ENCODE measurements around the gene ANGPTL1.

The ANGPTL1 gene, protein sequence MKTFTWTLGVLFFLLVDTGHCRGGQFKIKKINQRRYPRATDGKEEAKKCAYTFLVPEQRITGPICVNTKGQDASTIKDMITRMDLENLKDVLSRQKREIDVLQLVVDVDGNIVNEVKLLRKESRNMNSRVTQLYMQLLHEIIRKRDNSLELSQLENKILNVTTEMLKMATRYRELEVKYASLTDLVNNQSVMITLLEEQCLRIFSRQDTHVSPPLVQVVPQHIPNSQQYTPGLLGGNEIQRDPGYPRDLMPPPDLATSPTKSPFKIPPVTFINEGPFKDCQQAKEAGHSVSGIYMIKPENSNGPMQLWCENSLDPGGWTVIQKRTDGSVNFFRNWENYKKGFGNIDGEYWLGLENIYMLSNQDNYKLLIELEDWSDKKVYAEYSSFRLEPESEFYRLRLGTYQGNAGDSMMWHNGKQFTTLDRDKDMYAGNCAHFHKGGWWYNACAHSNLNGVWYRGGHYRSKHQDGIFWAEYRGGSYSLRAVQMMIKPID

DNA sequence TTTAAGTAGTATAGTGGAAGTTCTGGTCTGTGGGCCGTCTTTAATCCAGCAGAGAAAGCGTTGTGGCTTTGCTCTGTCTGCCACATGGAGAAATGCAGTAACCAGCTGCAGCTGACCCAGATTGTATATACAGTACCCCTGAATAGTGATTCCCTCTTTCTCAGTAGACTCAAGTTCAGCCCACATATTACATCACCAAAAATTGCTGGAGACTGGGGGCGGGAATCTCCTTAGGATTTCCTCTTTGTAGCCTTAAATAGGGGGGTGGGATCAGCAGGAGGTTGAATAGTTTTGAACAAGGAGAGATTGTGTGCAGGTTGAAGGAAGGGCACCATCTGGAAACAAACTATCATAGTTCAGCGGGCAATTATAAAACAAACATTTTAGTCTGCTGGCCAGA lies at the start of gene ANGPTL1:
TSS of gene ANGPTL1 (minus strand) at position 134 of the 400 bp plus-strand sequence. CDS start 5,301 bp downstream, outside the sequence.
- DNase-seq, result no peak

DNA sequence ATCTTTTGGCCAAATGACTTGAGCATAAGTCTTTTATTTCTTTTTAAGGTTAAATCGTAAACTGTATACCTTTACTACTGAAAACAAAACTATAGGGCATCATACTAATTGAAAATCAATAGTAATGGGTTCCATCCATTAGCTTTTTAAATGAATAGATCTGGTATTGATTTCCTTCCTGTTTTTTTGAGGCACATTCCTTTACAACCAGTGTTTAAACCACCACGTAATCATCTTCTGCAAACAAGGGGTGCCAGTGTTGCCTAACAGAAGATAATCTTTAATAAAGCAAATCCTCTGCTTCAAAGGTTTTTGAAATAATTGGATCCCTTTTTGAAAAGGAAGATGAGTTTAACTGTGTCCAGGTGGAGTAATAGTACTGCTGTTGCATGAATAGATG lies 48.7 kb upstream of the ANGPTL1 start:
- no peak for DNase-seq

DNA sequence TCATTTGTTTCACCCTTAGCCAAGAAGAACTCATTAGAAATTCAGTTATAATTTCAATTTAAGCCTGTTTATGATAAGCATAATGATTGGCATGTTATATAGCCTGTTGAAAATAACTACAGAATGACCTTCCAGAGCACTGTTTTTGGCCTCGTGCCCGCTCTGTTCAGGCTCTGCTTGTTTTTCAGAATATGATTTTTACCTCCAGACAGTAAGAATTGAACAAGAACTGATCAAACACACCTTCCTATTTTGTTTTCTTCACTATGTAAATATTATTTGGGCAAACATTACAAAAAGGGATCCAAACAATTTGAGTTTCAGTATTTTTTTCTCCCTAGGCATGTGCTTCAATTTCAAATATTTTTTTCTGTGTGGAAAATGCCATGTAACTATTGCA lies 48.1 kb upstream of the ANGPTL1 start:
- DNase-seq, result no peak

DNA sequence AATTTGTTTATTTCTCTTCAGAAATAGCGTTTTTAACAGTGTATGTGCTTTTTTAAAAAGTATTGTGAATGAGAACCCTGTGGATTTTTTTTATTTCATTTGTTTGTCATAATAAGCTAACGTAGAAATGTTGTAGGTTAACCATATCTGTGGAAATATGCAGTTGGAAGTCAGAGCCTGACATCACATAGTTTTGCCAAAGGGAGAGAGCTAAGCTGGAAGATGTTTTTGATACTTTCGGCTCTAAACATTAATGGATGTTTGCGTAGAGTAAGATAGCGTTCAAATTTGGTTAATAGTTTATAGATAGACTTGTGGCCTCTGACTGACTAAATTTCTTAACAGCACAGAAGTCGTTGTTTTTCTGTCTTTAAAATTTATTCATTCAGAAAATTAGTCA lies 47.4 kb upstream of the ANGPTL1 start:
- DNase-seq, result no peak

DNA sequence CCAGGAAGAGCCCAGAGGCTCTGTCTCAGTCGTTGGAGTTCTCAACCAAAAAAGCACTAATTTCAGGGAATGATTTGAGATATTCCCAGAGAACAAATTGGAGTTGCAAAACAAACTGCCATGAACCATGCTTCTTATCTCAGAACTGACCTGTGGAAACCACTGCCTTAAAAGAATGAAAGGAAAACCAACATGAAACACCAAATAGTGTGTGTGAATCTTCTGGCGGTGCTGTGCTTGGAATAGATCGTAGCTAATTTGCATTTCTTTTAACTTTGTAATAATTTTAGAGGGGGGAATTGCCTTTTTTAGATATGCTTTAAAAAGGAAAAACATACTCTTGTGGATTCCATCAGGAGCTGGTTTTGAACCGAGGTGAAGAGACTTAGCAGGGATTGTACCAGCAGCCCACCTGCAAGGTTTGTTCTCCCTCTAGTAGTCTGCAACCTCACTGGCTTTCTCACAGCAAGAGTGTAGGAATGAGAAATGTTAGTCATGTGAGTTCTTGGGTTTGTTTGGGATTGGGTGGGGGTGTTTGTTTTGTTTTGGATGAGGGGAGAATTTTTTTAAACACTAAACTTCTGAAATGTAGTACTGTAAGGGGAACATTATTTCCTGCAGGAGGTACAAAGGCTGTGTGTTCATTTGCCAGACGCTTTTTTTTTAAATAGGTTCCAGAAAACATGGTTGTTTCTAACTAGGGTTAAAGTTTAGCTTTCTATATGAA lies 45.7 kb upstream of the ANGPTL1 start:
- no peak for DNase-seq

DNA sequence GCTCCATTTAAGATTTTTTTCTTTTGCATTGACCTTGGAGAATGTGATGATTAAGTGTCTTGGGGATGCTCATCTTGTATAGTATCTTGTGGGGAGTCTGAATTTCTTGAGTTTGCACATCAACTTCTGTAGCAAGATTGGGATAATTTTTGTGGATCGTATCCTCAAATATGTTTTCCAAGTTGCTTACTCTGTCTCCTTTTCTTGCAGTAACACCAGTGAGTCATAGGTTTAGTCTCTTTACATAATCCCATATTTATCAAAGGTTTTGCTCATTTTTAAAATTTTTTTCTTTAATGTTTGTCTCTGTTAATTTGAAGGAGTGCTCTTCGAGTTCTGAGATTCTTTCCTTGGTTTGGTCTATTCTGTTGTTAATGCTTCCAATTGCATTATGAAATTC lies 41.7 kb upstream of the ANGPTL1 start:
- DNase-seq, result no peak

DNA sequence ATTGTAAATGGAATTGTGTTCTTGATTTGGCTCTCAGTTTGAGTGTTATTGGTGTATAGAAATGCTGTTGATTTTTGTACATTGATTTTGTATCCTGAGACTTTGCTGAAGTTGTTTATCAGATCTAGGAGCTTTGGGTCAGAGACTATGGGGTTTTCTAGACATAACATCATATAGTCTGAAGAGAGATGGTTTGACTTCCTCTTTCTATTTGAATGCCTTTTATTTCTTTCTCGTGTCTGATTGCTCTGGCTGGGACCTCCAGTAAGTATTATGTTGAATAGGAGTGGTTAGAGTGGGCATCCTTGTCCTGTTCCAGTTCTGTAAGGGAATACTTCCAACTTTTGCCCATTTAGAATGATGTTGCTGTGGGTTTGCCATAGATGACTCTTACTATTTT lies 39.1 kb upstream of the ANGPTL1 start:
- no peak for DNase-seq

DNA sequence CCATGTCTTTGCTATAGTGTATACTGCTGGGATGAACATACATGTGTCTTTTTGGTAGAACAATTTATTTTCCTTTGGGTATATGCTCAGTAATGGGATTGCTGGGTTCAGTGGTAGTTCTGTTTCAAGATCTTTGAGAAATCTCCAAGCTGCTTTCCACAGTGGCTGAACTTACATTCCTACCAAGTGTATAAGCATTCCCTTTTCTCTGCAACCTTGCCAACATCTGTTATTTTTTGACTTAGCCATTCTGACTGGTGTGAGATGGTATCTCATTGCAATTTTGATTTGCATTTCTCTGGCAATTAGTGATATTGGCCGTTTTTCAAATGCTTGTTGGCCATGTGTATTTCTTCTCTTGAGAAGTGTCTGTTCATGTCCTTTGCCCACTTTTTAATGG lies 37.5 kb upstream of the ANGPTL1 start:
- no peak for DNase-seq

DNA sequence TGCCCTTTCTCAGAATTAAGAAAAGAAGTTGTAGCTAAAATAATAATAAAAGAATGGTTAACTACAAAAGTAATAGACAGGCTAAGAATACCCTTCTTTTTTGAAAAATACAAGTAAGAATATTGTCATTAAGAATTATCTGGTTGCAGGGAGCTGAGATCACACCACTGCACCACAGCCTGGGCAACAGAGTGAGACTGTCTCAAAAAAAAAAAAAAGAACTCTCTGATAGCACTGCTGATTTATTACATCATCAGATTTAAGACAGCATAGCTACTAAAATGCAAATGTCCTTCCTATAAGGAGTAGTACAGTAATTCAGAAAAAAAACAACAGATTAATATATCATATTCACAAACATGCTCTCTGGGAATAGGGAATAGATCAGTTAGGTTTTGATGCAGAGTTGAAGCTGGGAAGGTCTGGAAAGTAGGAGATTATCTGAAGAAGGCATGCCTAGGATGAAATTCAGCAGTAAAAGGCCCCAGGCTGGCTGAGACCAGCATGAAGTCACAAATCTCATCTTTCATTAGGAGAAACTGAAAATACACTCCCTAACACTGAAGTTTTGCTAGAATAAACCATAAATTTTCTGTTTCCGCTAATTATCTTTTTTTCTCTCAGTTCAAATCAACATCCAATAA lies 30.7 kb upstream of the ANGPTL1 start:
- DNase-seq, result no peak

DNA sequence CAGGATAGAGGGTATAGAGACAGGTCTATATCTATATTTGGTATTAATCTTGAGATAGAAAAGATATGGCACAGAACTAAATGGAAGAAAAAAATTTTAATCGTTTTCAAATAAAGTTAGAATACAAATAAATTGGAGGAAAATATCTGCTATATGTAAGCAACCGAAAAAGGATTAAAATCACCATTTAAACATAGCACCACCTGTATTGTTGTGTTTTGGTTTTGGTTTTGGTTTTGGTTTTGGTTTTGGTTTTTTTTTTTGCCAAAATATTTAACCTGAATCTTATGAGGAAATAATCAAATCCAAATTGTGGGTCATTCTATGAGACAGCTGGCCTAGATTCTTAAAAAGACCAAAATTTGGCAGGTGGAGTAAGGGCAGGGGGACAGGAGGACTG lies 28.5 kb upstream of the ANGPTL1 start:
- no peak for DNase-seq

DNA sequence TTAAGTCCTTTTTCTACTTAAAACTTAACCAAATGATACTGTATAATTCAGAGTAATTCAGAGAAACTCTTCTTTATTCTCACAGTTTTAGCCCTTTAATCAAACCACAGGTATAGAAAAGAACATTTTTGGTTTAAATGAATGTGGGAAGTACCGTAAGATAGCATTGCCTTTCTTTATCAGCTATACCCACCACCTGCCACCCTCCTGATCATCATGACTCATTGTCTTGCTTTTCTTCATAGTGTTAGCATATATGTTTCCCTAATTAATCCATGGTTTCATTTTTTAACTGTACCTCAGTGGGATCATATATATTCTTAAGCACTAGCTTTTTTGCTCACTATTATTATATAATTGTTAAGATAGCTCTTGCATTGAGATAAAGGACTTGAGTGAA lies 27.5 kb upstream of the ANGPTL1 start:
- DNase-seq, result no peak

DNA sequence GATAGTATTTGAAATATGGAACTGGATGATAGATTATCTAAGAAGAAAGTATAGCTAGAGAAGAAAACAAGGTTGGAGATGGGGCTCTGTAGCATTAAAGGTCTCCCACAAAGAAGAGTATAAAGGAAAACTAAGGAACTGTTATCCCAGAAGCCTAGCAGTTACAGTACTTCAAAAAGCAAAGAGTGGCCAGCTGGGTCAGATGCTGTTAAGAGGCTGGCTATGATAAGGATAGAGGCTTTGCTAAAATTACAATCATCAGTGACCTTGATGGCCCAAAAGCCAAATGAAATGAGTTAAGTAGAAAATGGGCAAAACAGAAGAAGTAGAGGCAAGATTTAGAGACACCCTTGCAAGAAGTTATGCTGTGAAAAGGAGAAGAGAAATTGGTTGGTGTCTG lies 25.1 kb upstream of the ANGPTL1 start:
- DNase-seq, result no peak

DNA sequence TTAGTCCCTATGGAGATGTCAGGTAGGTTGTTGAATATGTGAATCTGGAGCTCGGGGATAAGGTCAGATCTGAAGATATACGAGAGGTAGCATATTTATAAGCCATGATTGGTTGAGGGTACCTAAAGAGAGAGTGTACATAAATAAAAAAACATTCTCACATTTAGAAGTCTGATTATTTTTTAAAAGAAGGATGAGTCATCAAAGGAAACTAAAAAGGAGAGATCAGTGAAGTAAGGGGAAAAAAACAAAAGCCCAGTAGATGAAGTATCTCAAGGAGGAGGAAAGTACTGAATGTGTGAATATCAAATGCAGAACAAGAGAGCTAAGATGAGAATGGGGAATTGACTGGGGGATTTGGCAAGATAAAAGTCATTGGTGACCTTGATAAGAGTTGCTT lies 15.7 kb upstream of the ANGPTL1 start:
- no peak for DNase-seq

DNA sequence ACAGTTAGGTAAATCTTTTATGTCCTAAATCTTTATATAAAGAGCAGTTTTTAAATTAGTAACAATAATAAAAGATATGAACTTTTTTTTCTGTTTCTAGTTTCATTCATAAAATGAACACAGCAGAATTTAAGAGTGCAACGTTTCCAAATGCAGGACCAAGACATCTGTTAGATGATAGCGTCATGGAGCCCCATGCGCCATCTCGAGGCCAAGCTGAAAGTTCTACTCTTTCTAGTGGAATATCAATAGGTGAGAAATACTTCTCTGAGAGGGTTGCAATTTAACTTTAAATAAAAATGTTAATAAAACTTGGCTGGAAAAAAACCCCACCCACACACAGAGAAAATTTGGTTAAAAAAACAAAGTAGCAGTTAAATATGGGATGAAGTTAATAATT lies 15.0 kb upstream of the ANGPTL1 start:
- no peak for DNase-seq

DNA sequence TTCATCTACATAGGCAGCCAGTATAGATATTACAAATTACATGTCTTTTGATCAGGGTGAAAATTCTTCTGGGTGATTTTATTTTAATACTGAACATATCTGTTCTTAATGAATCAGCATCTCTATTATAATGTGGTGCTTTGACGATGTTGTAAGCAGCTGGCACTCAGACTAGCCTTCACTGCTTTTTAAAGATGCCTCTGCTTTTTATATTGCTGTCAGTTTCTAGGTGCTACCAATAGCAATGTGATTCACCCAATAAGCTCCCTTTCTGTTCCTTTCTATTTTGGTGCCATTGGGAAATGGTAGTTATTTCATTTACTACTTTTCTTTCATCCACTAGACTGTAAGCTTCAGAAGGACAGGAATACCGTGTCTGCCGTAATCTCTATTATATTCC lies 11.1 kb upstream of the ANGPTL1 start:
- no peak for DNase-seq

DNA sequence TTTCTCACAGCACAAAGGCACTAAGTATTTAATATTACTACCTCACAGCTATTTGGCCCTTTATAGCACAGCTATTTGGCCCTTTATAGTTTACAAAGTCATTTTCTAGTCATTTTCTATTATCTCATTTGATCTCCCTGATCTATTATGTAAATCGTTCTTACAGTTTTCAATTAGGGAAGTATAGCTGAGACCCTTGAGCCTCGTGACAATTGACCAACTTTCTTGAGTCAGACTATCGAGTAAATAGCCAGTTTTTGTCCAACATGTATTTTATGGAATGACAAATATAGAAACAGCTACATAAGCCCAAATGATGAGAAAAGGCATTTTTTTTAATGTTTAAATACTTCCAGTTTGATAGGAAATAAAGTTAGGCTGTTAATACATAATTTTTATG lies 7.0 kb upstream of the ANGPTL1 start:
- DNase-seq, result no peak

DNA sequence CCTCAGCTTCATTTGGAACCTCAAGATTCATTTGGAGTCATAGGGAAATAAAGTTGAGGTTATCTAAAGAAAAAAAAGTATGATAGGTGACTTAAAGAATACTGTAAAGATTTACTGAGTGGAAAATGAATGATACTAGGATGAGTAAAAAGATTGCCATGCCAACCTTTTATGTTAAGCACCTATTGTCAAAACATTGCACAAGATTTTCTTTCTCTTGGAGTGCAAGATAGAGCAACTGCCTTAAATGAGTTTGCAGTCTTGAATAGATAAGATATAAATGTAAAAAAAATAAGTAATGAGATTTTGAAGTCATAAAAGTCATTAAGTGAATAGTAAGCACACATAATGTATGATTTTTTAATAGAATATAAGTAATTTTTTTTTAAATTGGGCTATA lies 5.1 kb upstream of the ANGPTL1 start:
- no peak for DNase-seq

DNA sequence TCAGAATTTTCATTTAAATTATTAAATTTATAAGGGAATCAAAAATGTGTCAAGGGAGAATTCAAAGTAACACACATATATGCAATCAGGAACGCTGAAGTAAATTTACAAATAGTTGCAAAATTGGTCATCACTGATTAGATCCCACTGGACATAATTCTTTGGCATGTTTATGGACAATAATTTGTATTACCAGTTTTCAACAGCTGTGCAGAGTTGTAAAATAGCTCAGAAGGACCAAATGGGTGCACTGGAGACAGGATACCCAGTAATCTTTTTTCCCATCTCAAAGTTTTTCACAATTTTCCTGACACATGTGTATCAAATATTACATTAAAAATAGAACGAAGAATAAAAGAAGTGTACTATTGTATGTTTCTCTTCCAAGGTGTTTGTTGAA lies 4.1 kb upstream of the ANGPTL1 start:
- DNase-seq, result no peak

DNA sequence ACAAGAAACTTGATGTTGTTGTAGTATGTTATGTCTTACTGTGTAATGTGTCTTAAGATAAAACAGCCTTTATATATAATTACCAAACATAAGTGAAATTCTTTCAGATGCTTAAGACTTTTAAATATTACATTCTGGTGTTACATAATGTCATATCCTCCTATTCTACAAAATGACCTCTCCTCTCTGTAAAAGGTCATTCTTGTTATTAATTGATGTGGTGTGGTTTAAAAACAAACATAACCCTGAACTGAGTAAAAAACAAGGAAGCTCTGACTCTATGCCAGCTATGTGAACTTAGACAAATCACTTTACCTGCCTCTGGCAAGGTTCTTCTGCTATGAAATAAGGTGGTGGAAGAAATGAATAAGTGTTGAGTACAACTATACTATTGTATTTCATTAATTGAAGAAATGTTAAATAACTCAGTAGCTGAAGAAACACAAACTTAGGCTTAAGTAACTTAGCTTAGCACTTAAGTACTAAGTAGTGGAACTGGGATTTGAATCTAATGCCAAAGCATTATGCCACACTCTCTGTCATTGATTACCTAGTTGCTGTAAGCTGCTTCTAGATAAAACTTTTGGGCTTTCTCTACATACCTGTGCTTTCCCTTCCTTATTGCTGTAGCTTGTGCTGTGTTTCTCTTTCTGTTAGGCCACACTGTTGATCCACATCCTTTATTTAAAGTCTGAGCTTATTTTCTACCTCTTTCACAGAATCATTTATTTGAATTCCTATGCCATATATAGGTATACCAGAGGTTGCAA lies 859 bp upstream of the ANGPTL1 start:
- DNase-seq, result no peak

DNA sequence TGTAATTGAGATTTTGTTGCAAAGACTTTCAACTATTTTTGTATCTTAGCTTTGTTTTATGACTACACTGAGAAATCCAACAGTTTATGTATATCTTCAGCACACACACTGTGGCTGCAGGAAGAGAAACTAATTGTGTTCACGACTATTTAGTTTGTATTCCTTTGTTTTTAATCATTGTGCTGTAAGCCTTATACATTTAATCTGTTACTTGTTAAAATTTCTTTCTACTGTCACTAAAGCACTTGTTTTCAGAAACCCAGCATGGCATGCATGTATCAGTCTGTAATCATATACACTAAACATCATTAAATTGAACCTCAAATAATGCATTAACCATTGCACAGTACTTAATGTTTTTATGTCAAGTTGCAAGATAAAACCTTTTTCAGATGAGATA lies 656 bp downstream of the ANGPTL1 start:
- no peak for DNase-seq

DNA sequence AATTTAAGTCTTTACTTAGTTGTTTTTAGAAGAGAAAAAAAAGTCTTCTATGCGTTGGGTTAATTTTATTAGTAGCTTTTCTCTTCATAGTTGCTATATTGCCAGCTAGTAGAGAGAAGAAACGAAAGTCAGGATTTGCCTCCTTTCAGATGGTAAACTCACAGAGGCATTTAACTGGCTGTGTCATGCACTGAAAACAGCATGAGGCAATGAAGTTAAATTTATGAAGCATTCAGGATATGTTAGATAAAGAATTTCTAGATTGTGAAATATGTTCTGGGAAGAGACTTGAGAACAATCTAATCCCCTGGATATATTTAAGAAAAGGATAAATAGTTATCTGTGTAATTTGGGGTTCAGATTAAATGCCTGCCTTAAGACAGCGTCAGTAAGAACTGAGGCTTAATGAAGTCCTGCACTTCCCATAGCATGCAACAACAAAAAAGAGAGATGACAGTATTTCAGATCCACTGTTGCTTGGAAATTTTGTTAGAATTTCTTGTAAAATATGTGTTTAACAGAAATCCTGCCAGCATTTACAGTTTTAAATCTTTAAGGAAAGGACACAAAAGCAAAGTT lies 1.7 kb downstream of the ANGPTL1 start:
- no peak for DNase-seq

DNA sequence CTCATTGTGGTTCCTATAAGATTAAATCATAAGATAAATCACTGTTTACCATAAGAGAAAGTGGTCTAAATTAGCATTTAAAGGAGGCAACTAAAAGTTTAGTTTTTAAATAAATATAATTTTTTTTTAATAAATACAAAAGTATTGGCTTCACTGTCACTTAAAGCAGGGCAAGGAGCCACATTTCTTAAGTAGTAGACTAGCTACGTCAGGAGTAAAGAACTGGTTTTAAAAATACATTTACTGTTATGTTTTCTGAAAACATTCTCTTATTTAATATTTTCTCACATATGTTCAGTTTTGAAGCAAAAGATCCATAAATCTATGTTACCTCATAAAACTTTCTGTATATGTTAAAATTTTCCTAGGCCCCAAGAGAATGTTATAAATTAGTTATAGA lies 2.2 kb downstream of the ANGPTL1 start:
- no peak for DNase-seq

DNA sequence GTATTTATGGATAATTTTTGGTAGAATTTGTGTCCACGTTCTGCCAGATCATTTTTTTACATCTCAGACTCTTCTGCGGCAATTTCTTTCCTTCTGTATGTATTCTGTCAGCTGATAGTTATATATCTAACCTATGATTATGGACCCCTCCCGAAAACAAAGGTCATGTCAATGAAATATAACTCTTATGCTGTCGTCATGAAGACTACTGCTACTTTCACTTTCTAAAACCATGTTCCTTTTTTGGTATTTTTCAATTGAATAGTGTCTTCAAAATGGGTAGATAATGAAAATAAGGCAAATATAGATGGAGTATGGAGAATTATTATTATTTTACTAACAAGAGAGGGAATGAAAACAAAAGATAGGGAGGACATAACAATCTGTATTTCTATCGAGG lies 3.2 kb downstream of the ANGPTL1 start:
- no peak for DNase-seq
